GM18861 (cell line): ENCODE measurements around the gene TRIM59.
A peak's percentile ranks its signal among the peaks of the same experiment; 100 is the strongest.

ENCODE experiments used
- ATAC-seq: cut with Tn5 transposase; IDR thresholded peaks from one replicate; pipeline ENCODE4 v1.9.1; 2021; ENCODE audit not compliant: unreplicated experiment

Gene TRIM59

GRCh38 chr3:160403796-160404470 lies 45.7 kb downstream of the TRIM59 start:
- ATAC-seq: no peak

- no peak for ATAC-seq
Measured at GRCh38 chr3:160403028-160403545, 46.5 kb downstream of the TRIM59 start.

GRCh38 chr3:160402221-160403027 lies 47.2 kb downstream of the TRIM59 start:
- ATAC-seq: no peak

- ATAC-seq: no peak
Measured at GRCh38 chr3:160401291-160402095, 48.1 kb downstream of the TRIM59 start.

- ATAC-seq: no peak
Measured at GRCh38 chr3:160400702-160401150, 48.9 kb downstream of the TRIM59 start.

GRCh38 chr3:160400030-160400701 lies 49.4 kb downstream of the TRIM59 start:
- peak; percentile 2 for ATAC-seq

- peak; percentile 94 for ATAC-seq
Measured at GRCh38 chr3:160399125-160400029, 50.2 kb downstream of the TRIM59 start, which contains the start of the genes IFT80 and SMC4. Gene IFT80 (minus strand): TSS chr3:160399225. CDS start chr3:160384600, 14,625 bp downstream. Gene SMC4 (plus strand): TSS chr3:160399650. CDS start chr3:160400827, 1,177 bp downstream.

- ATAC-seq: no peak
Measured at GRCh38 chr3:160398820-160399124, 50.8 kb downstream of the TRIM59 start.

- ATAC-seq: no peak
Measured at GRCh38 chr3:160395297-160395696, 54.3 kb downstream of the TRIM59 start.

- ATAC-seq: no peak
Measured at GRCh38 chr3:160394009-160394392, 55.6 kb downstream of the TRIM59 start.

- ATAC-seq: no peak
Measured at GRCh38 chr3:160393346-160394008, 56.1 kb downstream of the TRIM59 start.

- ATAC-seq: no peak
Measured at GRCh38 chr3:160392798-160393197, 56.8 kb downstream of the TRIM59 start.

GRCh38 chr3:160390565-160391138 lies 58.9 kb downstream of the TRIM59 start:
- ATAC-seq: no peak
